Loucy (cell line): ENCODE measurements around the gene RBM18.

Experiments used
- H2AFZ ChIP-seq: fragments of 200-600 bp; sonication (generic); 2 replicates; pipeline ENCODE4 v1.6.0; 2016; ENCODE audit warnings: antibody characterized with exemption, mild to moderate bottlenecking, low read length, moderate library complexity
- H3F3A ChIP-seq: fragments of 200-600 bp; 2 replicates; pipeline ENCODE4 v1.6.0; 2016; ENCODE audit warnings: antibody characterized with exemption, low read depth, mild to moderate bottlenecking
- H3K27me3 ChIP-seq: fragments of 200-600 bp; sonication (generic); 2 replicates; pipeline ENCODE4 v1.6.1; 2014; ENCODE audit warnings: low read length, mild to moderate bottlenecking; ENCODE audit not compliant: insufficient read depth, poor library complexity, severe bottlenecking
- H3K36me3 ChIP-seq: fragments of 200-600 bp; sonication (generic); 2 replicates; pipeline ENCODE4 v1.6.1; 2016; ENCODE audit warnings: low read length; ENCODE audit not compliant: insufficient read depth
- H3K4me1 ChIP-seq: fragments of 200-600 bp; sonication (generic); 2 replicates; pipeline ENCODE4 v1.5.1; 2014; ENCODE audit warnings: low read length, mild to moderate bottlenecking; ENCODE audit not compliant: insufficient read depth, poor library complexity, severe bottlenecking
- H3K4me2 ChIP-seq: fragments of 200-600 bp; sonication (generic); 2 replicates; pipeline ENCODE4 v1.6.0; 2014; ENCODE audit warnings: antibody characterized with exemption, low read length, low read depth, mild to moderate bottlenecking; ENCODE audit not compliant: poor library complexity, severe bottlenecking
- H3K4me3 ChIP-seq: fragments of 200-600 bp; sonication (generic); 2 replicates; pipeline ENCODE4 v1.5.1; 2014; ENCODE audit warnings: low read length, mild to moderate bottlenecking, mixed read lengths; ENCODE audit not compliant: poor library complexity, severe bottlenecking
- H3K79me2 ChIP-seq: fragments of 200-600 bp; sonication (generic); 2 replicates; pipeline ENCODE4 v1.6.1; 2014; ENCODE audit warnings: low read length; ENCODE audit not compliant: insufficient read depth
- H3K9ac ChIP-seq: fragments of 200-600 bp; sonication (generic); 2 replicates; pipeline ENCODE4 v1.6.0; 2014; ENCODE audit warnings: mild to moderate bottlenecking, low read depth, low read length, moderate library complexity; ENCODE audit not compliant: poor library complexity, severe bottlenecking
- H3K9me2 ChIP-seq: fragments of 200-600 bp; sonication (generic); replicated peaks from 2 replicates; pipeline ENCODE4 v1.6.1; 2016; ENCODE audit warnings: low read depth, low read length, mixed read lengths
- H3K9me3 ChIP-seq: fragments of 200-600 bp; sonication (generic); 2 replicates; pipeline ENCODE4 v1.6.1; 2014; ENCODE audit warnings: mild to moderate bottlenecking, antibody characterized with exemption, low read length, low read depth; ENCODE audit not compliant: insufficient read depth
- H4K20me1 ChIP-seq: fragments of 200-600 bp; sonication (generic); 2 replicates; pipeline ENCODE4 v1.6.0; 2014; ENCODE audit warnings: antibody characterized with exemption, low read length, mild to moderate bottlenecking; ENCODE audit not compliant: insufficient read depth, poor library complexity, severe bottlenecking
- CTCF ChIP-seq: fragments of 200-600 bp; sonication (generic); conservative IDR thresholded peaks from 2 replicates; pipeline ENCODE4 v1.5.1; 2014; ENCODE audit warnings: mild to moderate bottlenecking, antibody characterized with exemption, low read length
- EZH2phosphoT487 ChIP-seq: fragments of 200-600 bp; IDR thresholded peaks from 2 replicates; pipeline ENCODE4 v1.6.1; 2018; ENCODE audit warnings: antibody characterized with exemption, mild to moderate bottlenecking, moderate library complexity, borderline replicate concordance

RBM18 gene

GRCh38 chr9:122251351-122251750 is 13.3 kb downstream of the RBM18 start:
- TF ChIP-seq EZH2phosphoT487 (no peak), CTCF (no peak)
- Histone ChIP-seq H2AFZ (no peak overlapping the region), H4K20me1 (peaks cover 2% of the 10 kb centered on the region), H3K9me3 (no peaks in the 10 kb centered on the region), H3K4me2 (no peak overlapping the region), H3K79me2 (peaks cover 15% of the 10 kb centered on the region; the same call in 1 of the 2 replicates), H3K4me3 (no peak overlapping the region), H3K4me1 (no peaks in the 10 kb centered on the region), H3K9me2 (no peaks in the 10 kb centered on the region), H3K9ac (no peak overlapping the region), H3K27me3 (no peaks in the 10 kb centered on the region), H3F3A (no peaks in the 10 kb centered on the region), H3K36me3 (peaks cover 62% of the 10 kb centered on the region; the same call in 1 of the 2 replicates)

GRCh38 chr9:122248448-122248865 is 16.2 kb downstream of the RBM18 start:
- Histone ChIP-seq H3K4me2 (no peak overlapping the region), H3K9me3 (no peaks in the 10 kb centered on the region)
- TF ChIP-seq CTCF (no peak), EZH2phosphoT487 (no peak)

GRCh38 chr9:122246666-122247065 is 18.0 kb downstream of the RBM18 start:
- Histone ChIP-seq H3K4me1 (no peaks in the 10 kb centered on the region), H3K9ac (no peak overlapping the region), H3K27me3 (no peaks in the 10 kb centered on the region), H3K9me3 (no peaks in the 10 kb centered on the region), H3K79me2 (no peaks in the 10 kb centered on the region), H3K36me3 (peaks cover 86% of the 10 kb centered on the region), H4K20me1 (no peaks in the 10 kb centered on the region), H3K4me2 (no peak overlapping the region), H3F3A (no peaks in the 10 kb centered on the region), H3K4me3 (no peak overlapping the region), H2AFZ (no peak overlapping the region), H3K9me2 (no peaks in the 10 kb centered on the region)
- TF ChIP-seq CTCF (no peak), EZH2phosphoT487 (no peak)

More at GRCh38 chr9:122248448-122248865, 16.2 kb downstream of the RBM18 start:
- H3K4me1 ChIP-seq: no peaks in the 10 kb centered on the region
- H3F3A ChIP-seq: no peaks in the 10 kb centered on the region
- no peak overlapping the region for H2AFZ ChIP-seq
- peaks cover 88% of the 10 kb centered on the region; the same call in 1 of the 2 replicates for H3K36me3 ChIP-seq
- H3K4me3 ChIP-seq: no peak overlapping the region
- no peaks in the 10 kb centered on the region for H3K9me2 ChIP-seq
- no peaks in the 10 kb centered on the region for H4K20me1 ChIP-seq
- H3K9ac ChIP-seq: no peak overlapping the region
- no peaks in the 10 kb centered on the region for H3K27me3 ChIP-seq
- H3K79me2 ChIP-seq: peaks cover 3% of the 10 kb centered on the region; the same call in 1 of the 2 replicates
